Gastroesophageal sphincter (tissue), 3 donors: ENCODE measurements around the gene GLRA3.

Experiments
- CTCF ChIP-seq, 4 experiments: fragments of 200-600 bp in 2 of 4; fragments of 450-650 bp in 2 of 4; sonication (generic) in 1 of 4; IDR thresholded peaks; one replicate each; pipeline ENCODE4 v1.5.1; 2017 to 2019; ENCODE audit warnings: antibody characterized with exemption in 4 of 4, mild to moderate bottlenecking in 2 of 4, moderate library complexity in 2 of 4
- EP300 ChIP-seq: sonication (generic); formaldehyde crosslinking; IDR thresholded peaks from one replicate; pipeline ENCODE4 v1.6.1; 2017; ENCODE audit warnings: antibody characterized with exemption, mild to moderate bottlenecking
- POLR2AphosphoS5 ChIP-seq: sonication (generic); formaldehyde crosslinking; IDR thresholded peaks from one replicate; pipeline ENCODE4 v1.6.1; 2017; ENCODE audit warnings: antibody characterized with exemption

- TF ChIP-seq CTCF (IDR thresholded peaks at IDR 0.05) (no peak), POLR2AphosphoS5 (no peak), EP300 (no peak)
These were observed 126.0 kb downstream of the GLRA3 start for GRCh38 chr4:174702979-174703478.
